Peyer's patch (tissue), 4 donors: ENCODE data around the gene RCOR1.

Experiments
- POLR2A ChIP-seq, 2 donors: fragments of 450-650 bp; IDR thresholded peaks; one replicate each; pipeline ENCODE4 v1.5.1; 2017; ENCODE audit warnings: antibody characterized with exemption in 2 of 2, mild to moderate bottlenecking in 2 of 2, moderate library complexity in 2 of 2
- TF ChIP-seq, protein P1 (sequence below), 6 experiments: fragments of 450-650 bp in 4 of 6; fragments of 200-600 bp in 2 of 6; sonication (generic) in 1 of 6; IDR thresholded peaks; one replicate each; pipeline ENCODE4 v1.5.1; 2017 to 2019; ENCODE audit warnings: antibody characterized with exemption in 6 of 6, mild to moderate bottlenecking in 3 of 6, moderate library complexity in 1 of 6

DNA sequence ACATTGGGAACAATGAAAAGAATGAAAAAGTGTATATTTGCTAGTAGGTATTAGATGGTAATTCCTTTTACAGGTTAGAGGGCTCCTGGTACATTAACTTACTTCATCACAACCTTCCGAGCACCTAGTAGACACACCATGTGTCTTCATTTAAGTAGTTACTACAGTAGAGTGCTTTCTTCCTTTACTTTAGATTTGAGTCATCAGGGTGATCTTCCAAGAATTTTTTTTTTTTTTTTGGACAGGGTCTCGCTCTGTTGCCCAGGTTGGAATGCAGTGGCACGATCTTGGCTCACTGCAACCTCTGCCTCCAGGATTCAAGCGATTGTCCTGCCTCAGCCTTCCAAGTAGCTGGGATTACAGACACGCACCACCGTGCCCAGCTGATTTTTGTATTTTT, 105.1 kb downstream of the RCOR1 start:
- TF ChIP-seq, protein P1, sequence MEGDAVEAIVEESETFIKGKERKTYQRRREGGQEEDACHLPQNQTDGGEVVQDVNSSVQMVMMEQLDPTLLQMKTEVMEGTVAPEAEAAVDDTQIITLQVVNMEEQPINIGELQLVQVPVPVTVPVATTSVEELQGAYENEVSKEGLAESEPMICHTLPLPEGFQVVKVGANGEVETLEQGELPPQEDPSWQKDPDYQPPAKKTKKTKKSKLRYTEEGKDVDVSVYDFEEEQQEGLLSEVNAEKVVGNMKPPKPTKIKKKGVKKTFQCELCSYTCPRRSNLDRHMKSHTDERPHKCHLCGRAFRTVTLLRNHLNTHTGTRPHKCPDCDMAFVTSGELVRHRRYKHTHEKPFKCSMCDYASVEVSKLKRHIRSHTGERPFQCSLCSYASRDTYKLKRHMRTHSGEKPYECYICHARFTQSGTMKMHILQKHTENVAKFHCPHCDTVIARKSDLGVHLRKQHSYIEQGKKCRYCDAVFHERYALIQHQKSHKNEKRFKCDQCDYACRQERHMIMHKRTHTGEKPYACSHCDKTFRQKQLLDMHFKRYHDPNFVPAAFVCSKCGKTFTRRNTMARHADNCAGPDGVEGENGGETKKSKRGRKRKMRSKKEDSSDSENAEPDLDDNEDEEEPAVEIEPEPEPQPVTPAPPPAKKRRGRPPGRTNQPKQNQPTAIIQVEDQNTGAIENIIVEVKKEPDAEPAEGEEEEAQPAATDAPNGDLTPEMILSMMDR (IDR thresholded peaks at IDR 0.05), result no peak
- no peak for TF ChIP-seq POLR2A (IDR thresholded peaks at IDR 0.05)
